Stimulated activated CD4-positive, alpha-beta T cell treated with anti-CD3 and anti-CD28 coated beads, Interleukin-15, amount 100 ng/mL, for 48 hours (primary cell): ENCODE results near the gene WDR62.
"Not testable (repeated sequence)": the region's sequence is repeated elsewhere in the genome, so short reads cannot be mapped to it uniquely, and the experiment has no call there.

Experiments
- DNase-seq, 2 donors: peaks; one replicate each; pipeline ENCODE4 v3.0.0-alpha.2; 2020; ENCODE audit warnings: low read depth in 2 of 2

WDR62 gene

DNA sequence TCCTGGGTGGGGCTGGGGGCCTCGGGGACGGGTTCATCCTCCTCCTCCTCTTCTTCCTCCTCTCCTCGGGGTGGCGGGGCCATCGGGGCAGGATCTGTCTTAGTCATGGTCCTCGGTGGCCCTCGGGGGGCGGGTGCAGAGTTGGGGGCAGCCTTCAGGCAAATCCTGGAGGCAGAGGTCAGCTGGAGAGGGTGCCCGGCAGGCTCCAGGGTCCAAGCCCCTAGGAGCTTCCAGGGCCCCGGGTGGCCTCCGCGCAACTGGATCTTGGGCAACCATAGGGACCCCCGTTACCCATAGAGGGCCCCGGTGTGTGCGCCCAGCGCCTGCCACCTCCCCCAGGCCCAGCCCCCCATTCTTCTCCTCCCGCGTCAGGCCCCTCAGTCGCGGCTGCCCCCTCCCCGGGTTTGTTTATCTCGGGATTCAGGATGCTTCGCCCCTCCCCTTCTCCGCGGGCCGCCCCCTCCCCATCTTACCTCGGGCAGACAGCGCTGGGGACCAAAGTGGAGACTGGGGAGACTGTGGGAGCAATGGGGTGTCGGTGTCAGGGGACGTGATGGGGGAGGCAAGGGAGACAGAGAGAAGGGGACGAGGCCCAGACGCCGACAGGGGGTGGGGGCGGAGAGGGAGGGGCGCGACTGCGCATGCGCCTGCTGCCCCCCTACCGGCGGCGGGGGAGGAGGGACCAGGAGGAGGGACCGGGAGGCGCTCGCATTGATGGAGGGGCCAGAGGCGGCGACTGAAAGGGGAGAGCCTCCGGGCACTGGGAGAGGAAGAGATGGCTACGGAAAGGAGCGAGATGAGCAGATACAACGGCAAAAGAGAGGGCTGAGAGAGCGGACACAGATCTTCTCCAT, 22.2 kb upstream of the WDR62 start, which contains the start of gene CLIP3:
Gene CLIP3 (minus strand): TSS at position 623 of the 854 bp plus-strand sequence. CDS start 516 bp downstream, at position 107.
- peak in 1 of 2 donors; percentile 28 for DNase-seq

DNA sequence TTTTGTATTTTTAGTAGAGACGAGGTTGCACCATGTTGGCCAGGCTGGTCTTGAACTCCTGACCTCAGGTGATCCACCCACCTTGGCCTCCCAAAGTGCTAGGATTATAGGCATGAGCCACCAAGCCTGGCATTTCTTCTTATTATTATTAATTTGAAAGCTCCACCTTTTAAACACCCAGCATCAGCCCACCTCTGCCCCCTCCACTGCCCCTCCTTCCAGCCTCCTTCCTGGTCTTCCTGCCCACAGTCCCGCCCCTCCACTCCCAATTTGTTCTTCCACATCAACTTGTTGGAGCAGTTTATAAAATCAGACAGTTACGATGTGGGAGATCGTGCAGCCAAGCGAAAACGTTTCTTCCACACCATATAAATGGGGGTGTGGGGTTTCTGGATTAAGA, 14.2 kb upstream of the WDR62 start:
- DNase-seq: no peak

DNA sequence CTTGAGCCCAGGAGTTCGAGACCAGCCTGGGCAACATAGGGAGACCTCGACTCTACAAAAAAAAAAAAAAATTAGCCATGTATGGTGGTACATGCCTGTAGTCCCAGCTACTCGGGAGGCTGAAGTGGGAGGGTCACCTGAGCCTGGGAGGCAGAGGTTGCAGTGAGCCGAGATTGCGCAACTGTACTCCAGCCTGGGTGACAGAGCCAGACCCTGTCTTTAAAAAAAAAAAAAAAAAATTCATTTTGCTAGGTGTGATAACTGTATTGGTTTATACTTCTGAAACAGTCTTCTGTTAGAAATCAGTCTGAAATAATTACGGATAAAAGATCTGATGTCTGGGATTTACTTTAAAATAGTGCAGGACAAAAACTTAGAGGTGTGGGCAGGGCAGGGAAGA, 13.6 kb upstream of the WDR62 start:
- not testable (repeated sequence) for DNase-seq

DNA sequence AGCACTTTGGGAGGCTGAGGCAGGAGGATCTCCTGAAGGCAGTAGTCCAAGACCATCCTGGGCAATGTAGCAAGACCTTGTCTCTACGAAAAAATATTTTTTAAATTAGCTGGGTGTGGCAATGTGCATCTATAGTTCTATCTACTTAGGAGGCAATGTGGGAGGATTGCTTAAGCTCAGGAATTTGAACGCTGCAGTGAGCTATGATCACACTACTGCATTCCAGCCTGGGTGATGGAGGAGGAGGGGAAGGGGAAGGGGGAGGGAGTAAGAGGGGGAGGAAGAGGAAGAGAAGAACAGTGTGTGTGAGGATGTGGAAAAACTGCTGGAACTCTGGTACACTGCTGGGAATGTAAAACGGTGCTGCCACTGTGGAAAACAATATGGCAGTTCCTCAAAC, 12.9 kb upstream of the WDR62 start:
- no peak for DNase-seq

DNA sequence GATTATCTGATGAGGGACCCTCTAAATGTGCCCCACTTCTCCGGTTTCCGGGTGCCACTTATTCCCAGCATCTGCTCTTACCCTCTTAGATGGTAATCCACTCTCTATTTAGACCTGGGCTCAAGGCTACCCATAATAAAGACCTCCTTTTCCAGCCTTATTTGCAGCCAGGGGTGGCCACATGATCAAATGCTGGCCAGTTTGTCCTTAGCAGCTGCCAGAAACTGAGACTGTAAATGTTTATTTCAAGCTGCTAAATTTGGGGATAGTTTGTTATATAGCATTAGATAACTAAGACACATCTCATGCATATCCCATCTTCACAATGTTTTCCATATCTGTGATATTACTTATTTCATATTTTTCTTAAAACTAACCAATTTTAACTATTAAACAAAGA, 10.7 kb upstream of the WDR62 start:
- DNase-seq: no peak

DNA sequence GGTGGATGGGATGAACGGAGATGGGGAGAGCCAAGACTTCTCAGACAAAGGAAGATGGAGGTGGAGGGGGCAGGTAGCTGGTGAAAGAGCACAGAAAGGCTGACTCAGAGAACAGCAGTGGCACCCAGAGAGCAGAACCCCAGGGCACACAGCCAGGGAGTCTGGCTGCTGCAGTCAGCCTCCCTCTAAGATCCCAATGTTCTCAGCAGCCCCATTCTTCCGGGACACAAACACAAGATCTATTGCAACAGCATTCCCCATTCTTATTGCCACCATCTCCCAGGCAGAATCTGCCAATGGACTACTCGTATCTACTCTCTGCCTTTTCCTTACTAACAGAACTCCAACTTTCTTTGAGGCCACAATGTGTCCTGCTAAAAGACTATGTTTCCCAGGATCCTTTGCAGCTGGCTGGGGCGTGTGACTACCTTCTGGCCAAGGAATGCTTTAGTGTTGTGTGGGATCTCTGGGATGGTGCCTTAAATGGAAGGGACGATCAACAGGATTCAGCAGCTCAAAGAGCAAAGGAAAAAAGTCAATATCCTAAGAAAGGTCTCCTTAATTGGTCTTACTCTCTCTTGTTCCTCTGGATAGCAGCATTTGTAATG, 8.2 kb upstream of the WDR62 start:
- no peak for DNase-seq

GRCh38 chr19:36047835-36048234, 6.9 kb upstream of the WDR62 start:
- no peak for DNase-seq

DNA sequence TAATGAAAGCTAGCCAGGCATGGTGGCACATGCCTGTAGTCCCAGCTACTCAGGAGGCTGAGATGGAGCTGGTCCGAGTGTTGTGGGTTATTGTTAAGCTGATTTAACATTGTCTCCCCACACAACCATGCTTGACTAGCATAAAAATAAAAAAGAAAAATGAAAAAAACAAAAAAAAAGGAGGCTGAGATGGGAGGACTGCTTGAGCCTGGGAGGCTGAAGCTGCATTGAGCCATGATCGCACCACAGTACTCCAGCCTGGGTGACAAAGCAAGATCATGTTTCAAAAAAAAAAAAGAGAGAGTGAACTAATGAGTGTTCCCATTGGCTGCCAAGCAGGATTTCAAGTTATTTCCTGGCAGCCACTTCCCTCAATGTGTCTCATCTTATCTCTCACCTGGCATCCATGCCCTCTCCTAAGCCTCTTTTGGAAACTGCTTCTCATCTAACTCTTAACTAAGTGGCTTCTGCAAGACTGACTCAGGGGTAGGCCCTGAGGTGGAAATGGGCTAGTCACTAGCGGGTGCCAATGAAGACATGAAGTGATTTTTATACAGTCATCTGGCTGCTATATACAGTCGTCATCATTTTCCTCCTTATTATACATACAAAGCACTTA, 5.5 kb upstream of the WDR62 start:
- DNase-seq: no peak

GRCh38 chr19:36051236-36051635, 3.5 kb upstream of the WDR62 start:
- no peak for DNase-seq

DNA sequence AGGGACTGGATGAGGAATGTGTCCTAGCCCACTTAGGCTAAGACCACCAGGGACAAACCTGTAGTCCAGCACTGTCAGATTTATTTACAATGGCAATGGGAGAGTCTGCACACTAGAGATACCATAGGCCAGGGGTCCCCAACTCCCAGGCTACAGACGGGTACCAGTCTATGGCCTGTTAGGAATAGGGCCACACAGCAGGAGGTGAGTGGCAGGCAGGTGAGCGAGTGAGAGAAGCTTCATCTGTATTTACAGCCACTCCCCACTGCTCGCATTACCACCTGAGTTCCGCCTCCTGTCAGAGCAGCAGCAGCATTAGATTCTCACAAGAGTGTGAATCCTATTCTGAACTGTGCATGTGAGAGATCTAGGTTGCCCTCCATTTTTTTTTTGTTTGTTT, 3.1 kb upstream of the WDR62 start:
- no peak for DNase-seq

- DNase-seq: peak; percentile 99
These were observed 471 bp upstream of the WDR62 start, which contains the start of gene THAP8 for GRCh38 chr19:36054119-36054732. Gene THAP8 (minus strand): TSS chr19:36054285. CDS start chr19:36054217, 68 bp downstream.

GRCh38 chr19:36058481-36059179, 3.9 kb downstream of the WDR62 start:
- DNase-seq: no peak

DNA sequence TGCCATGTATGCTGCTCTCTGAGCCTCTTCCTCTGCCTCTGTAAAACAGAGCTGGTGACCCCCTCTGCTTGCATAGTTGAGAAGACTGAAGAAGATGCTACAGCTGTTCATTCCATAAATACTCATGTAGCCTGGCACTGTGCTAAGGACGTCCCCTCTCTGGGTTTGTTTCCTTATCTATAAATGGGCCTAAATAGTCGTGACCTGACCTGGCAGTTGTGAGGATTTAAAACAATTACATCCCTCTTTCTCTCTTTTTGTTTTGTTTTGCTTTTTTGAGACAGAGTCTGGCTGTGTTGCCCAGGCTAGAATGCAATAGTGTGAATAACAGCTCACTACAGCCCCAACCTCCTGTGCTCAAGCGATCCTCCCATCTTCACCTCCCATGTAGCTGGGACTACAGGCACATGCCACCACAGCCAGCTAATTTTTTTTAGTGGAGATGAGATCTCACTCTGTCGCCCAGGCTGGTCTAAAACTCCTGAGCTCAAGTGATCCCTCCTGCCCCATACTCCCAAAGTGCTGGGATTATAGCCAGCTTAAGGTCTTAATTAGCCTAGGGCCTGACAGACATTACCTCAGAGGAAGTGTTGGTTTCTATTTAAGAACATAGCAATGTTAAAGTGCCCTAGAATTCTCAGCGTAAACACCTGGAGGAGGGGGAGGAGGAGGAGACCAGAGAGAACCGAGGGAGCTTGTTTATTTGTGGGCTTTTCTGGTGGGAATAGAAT, 4.6 kb downstream of the WDR62 start:
- DNase-seq: no peak

DNA sequence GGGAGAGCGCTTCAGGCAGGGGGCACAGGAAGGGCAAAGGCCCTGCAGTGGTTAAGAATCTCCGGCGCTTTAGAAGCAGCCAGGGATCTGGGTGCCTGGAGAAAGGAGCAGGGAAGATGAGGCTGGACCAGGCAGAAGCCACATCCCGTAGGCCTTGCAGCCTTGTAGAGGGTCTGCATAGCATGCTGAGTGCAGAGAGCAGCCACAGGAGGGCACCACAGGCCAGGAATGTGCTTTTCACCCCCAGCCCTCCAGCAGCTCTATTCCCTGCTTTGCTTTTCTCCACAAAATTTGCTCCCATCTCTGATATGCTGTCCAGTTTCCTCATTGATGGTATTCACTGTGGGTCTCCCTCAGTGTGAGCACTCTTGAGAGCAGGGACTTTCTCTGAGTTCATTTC, 5.7 kb downstream of the WDR62 start:
- no peak for DNase-seq

GRCh38 chr19:36061367-36061766, 6.7 kb downstream of the WDR62 start:
- DNase-seq: no peak

- DNase-seq: no peak
These were observed 10.1 kb downstream of the WDR62 start for GRCh38 chr19:36064826-36065225.

GRCh38 chr19:36067681-36068080, 13.0 kb downstream of the WDR62 start:
- DNase-seq: no peak

DNA sequence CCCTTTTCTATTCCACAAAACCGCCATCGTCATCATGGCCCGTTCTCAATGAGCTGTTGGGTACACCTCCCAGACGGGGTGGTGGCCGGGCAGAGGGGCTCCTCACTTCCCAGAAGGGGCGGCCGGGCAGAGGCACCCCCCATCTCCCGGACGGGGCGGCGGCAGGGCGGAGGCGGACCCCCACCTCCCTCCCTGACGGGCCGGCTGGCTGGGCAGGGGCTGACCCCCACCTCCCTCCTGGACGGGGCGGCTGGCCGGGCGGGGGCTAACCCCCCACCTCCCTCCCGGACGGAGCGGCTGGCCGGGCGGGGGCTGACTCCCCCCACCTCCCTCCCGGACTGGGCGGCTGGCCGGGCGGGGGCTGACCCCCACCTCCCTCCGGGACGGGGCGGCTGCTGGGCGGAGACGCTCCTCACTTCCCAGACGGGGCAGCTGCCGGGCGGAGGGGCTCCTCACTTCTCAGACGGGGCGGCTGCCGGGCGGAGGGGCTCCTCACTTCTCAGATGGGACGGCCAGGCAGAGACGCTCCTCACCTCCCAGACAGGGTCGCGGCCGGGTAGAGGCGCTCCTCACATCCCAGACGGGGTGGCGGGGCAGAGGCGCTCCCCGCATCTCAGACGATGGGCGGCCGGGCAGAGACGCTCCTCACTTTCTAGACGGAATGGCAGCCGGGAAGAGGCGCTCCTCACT, 14.3 kb downstream of the WDR62 start:
- DNase-seq: not testable (repeated sequence)

- no peak for DNase-seq
These were observed 17.4 kb downstream of the WDR62 start for GRCh38 chr19:36072081-36072480.

DNA sequence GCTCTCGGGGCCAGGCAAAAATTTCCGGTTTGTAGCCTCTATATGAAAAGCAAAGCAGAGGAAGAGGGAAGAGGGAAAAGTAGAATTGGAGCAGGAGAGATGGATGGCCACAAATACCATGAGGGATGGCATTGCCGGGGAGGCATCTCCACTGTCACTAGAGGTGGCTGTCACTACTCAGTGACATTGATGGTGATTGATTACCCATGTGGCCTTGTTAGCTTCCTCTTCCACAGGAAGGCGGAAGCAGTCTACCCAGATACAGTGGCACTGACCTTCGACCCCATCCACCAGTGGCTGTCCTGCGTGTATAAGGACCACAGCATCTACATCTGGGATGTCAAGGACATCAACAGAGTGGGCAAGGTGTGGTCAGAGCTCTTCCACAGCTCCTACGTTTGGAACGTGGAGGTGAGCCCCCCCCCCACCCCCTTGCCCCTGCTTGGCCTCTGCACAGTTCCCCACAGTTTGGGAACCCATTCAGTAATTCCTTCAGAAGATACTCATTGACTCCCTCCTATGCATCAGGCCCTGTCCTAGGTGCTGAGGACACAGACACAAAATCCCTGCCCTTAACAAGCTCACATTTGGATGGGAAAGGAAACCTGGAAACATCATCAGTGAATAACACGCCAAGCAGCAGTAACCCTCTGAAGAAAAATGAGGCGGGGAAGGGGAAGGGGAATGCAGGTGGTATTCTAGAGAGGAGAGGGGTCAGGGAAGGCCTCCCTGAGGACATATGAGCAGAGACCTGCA, 18.6 kb downstream of the WDR62 start:
- DNase-seq: no peak
